Thyroid gland (tissue), 4 donors: ENCODE data around the gene ZNF384.

Experiments
- POLR2A ChIP-seq, 2 donors: fragments of 450-650 bp; IDR thresholded peaks; one replicate each; pipeline ENCODE4 v1.6.1; 2017; ENCODE audit warnings: antibody characterized with exemption in 2 of 2, mild to moderate bottlenecking in 2 of 2, moderate library complexity in 1 of 2
- TF ChIP-seq, protein P1 (sequence below), 6 experiments: fragments of 200-600 bp in 3 of 6; fragments of 450-650 bp in 3 of 6; sonication (generic) in 3 of 6; IDR thresholded peaks; one replicate each; pipeline ENCODE4 v1.5.1; 2016 to 2019; ENCODE audit warnings: antibody characterized with exemption in 6 of 6, mild to moderate bottlenecking in 2 of 6, inconsistent platforms in 1 of 6, moderate library complexity in 1 of 6

DNA sequence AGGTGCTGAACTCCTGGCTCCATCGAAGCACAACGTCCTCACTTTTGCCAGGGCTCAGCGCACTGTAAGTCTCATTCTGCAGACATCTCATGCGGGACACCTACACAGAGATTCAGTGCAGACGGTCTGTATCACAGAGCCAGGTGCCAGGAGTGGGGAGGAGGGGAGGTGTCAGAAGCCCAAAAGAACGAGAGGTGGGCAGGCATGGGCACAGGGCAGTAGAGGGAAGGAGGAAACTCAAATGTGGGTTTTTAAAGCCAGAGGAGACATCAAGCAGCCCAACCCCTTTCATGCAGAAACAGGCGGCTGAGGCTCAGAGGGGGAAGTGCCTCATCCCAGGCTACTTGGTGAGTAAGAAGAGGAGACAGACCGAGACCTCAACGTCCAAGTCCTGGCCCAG, 50.9 kb downstream of the ZNF384 start:
- TF ChIP-seq, protein P1, sequence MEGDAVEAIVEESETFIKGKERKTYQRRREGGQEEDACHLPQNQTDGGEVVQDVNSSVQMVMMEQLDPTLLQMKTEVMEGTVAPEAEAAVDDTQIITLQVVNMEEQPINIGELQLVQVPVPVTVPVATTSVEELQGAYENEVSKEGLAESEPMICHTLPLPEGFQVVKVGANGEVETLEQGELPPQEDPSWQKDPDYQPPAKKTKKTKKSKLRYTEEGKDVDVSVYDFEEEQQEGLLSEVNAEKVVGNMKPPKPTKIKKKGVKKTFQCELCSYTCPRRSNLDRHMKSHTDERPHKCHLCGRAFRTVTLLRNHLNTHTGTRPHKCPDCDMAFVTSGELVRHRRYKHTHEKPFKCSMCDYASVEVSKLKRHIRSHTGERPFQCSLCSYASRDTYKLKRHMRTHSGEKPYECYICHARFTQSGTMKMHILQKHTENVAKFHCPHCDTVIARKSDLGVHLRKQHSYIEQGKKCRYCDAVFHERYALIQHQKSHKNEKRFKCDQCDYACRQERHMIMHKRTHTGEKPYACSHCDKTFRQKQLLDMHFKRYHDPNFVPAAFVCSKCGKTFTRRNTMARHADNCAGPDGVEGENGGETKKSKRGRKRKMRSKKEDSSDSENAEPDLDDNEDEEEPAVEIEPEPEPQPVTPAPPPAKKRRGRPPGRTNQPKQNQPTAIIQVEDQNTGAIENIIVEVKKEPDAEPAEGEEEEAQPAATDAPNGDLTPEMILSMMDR (IDR thresholded peaks at IDR 0.05): no peak
- TF ChIP-seq POLR2A (IDR thresholded peaks at IDR 0.05): peak in 1 of 2 donors; percentile 78
